Fibroblast of lung (primary cell): ENCODE results near the gene FPR2. TPM values are rescaled to one million over a fixed set of nuclear protein-coding genes. Genes with fewer than 3 reads are reported as not detected.

ENCODE experiments used
- DNase-seq, 2 donors: peaks; one replicate each; pipeline versions ENCODE4 v3.0.0 to v3.0.0-alpha.2; 2010; ENCODE audit warnings: low read depth in 2 of 2
- H2AFZ ChIP-seq: 2 replicates; pipeline ENCODE4 v1.5.1; 2012; ENCODE audit warnings: low read length, control low read depth, inconsistent platforms
- H3K27ac ChIP-seq: 2 replicates; pipeline ENCODE4 v1.5.1; 2011; ENCODE audit warnings: low read length, control low read depth; ENCODE audit not compliant: insufficient read depth
- H3K27me3 ChIP-seq: 2 replicates; pipeline ENCODE4 v1.5.1; 2011; ENCODE audit warnings: mild to moderate bottlenecking, low read length; ENCODE audit not compliant: control insufficient read depth, insufficient read depth
- H3K36me3 ChIP-seq: 2 replicates; pipeline ENCODE4 v1.5.1; 2011; ENCODE audit warnings: low read length; ENCODE audit not compliant: control insufficient read depth, insufficient read depth
- H3K4me1 ChIP-seq: 2 replicates; pipeline ENCODE4 v1.5.1; 2011; ENCODE audit warnings: low read length; ENCODE audit not compliant: control insufficient read depth, insufficient read depth; ENCODE audit errors: extremely low read depth
- H3K4me2 ChIP-seq: 2 replicates; pipeline ENCODE4 v1.5.1; 2011; ENCODE audit warnings: low read length, control low read depth; ENCODE audit not compliant: insufficient read depth; ENCODE audit errors: extremely low read depth
- H3K4me3 ChIP-seq, 4 experiments: fragments of 200-600 bp in 1 of 4; sonication (generic) in 1 of 4; replicated peaks in 1 of 4; 2 replicates each; pipeline ENCODE4 v1.5.1; 2011 to 2016; ENCODE audit warnings: low read length in 4 of 4, low read depth in 3 of 4, mild to moderate bottlenecking in 3 of 4, control low read depth in 2 of 4, inconsistent platforms in 1 of 4, mixed read lengths in 1 of 4; ENCODE audit not compliant: insufficient read depth in 1 of 4; ENCODE audit errors: control extremely low read depth in 1 of 4
- H3K79me2 ChIP-seq: 2 replicates; pipeline ENCODE4 v1.5.1; 2012; ENCODE audit warnings: mild to moderate bottlenecking, low read length, inconsistent platforms; ENCODE audit not compliant: control insufficient read depth, insufficient read depth
- H3K9ac ChIP-seq: 2 replicates; pipeline ENCODE4 v1.5.1; 2011; ENCODE audit warnings: mild to moderate bottlenecking, low read length, control low read depth; ENCODE audit not compliant: insufficient read depth
- H3K9me3 ChIP-seq: 2 replicates; pipeline ENCODE4 v1.5.1; 2012; ENCODE audit warnings: low read depth, low read length; ENCODE audit not compliant: control insufficient read depth, insufficient read depth
- H4K20me1 ChIP-seq: 2 replicates; pipeline ENCODE4 v1.5.1; 2011; ENCODE audit warnings: low read length; ENCODE audit not compliant: control insufficient read depth, insufficient read depth; ENCODE audit errors: extremely low read depth
- EZH2 ChIP-seq: IDR thresholded peaks from 2 replicates; pipeline ENCODE4 v1.5.1; 2012; ENCODE audit warnings: low read length, control low read depth, mild to moderate bottlenecking; ENCODE audit errors: missing control alignments
- polyA plus RNA-seq, 2 donors: library from polyadenylated mRNA; depleted of rRNA in 1 of 2; stranded (reverse) in 1 of 2; unstranded in 1 of 2; fragments of >200 nt; gene quantifications; 2 replicates each; pipeline ENCODE4 v1.2.1, GENCODE V29; 2011 to 2012; ENCODE audit warnings: missing spikeins in 1 of 2
- total RNA-seq: library from RNA; depleted of rRNA; stranded (reverse); fragments of >200 nt; gene quantifications from 2 replicates; pipeline ENCODE4 v1.2.1, GENCODE V29; 2014
- TF ChIP-seq, protein P1 (sequence below), 2 donors: IDR thresholded peaks in 1 of 2; conservative IDR thresholded peaks in 1 of 2; 1 replicate in 1 of 2; 2 replicates in 1 of 2; pipeline ENCODE4 v1.5.1; 2011 to 2012; ENCODE audit warnings: low read length in 2 of 2, control low read depth in 1 of 2, inconsistent platforms in 1 of 2, low read depth in 1 of 2, mild to moderate bottlenecking in 1 of 2

Gene FPR2
- total and polyA plus RNA-seq, 2 donors (not counting 1 experiment from before 2014, with no cell fraction given) = 0.12 TPM; not detected in 1

DNA sequence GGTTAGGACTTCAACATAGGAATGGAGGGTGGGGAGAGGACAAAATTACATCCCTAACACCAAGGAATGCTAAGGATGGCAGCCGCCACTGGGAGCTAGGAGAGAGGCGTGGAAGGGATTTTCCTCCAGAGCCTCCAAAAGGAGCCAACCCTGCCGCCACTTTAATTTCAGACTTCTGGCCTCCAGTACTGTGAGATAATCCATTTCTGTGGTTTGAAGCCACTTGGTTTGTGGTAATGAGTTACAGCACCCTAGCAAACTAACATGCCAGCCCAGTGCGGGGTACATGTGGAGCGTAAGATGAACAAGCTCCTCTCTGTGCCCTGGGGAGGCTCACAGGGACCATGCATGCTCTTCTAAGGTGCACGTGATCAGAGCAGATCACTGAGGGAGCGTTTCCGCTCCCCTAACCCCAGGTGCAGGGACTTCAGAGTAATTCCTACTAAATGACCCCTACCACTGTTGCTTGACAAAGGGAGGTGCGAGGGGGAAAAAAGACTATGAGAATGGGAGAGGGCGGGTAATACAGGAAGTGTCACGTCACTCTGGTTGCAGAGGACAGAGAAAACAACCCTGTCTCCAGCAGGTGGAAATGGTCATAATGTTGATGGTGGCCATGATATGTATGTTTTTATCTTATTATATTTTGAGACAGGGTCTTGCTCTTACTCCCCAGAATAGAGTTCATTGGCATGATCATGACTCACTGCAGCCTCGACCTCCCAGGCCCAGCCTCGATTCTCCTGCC is 21.3 kb upstream of the FPR2 start:
- Histone ChIP-seq H3K36me3 (no peaks in the 10 kb centered on the region), H3K27ac (no peak overlapping the region), H3K9ac (no peak overlapping the region), H3K4me3 (no peak overlapping the region), H2AFZ (no peak overlapping the region), H3K4me2 (no peak overlapping the region), H3K27me3 (no peaks in the 10 kb centered on the region), H3K79me2 (no peaks in the 10 kb centered on the region), H3K9me3 (no peaks in the 10 kb centered on the region), H3K4me1 (no peaks in the 10 kb centered on the region), H4K20me1 (no peaks in the 10 kb centered on the region)
- peak in 1 of 2 donors; percentile 39 for DNase-seq
- TF ChIP-seq, protein P1, sequence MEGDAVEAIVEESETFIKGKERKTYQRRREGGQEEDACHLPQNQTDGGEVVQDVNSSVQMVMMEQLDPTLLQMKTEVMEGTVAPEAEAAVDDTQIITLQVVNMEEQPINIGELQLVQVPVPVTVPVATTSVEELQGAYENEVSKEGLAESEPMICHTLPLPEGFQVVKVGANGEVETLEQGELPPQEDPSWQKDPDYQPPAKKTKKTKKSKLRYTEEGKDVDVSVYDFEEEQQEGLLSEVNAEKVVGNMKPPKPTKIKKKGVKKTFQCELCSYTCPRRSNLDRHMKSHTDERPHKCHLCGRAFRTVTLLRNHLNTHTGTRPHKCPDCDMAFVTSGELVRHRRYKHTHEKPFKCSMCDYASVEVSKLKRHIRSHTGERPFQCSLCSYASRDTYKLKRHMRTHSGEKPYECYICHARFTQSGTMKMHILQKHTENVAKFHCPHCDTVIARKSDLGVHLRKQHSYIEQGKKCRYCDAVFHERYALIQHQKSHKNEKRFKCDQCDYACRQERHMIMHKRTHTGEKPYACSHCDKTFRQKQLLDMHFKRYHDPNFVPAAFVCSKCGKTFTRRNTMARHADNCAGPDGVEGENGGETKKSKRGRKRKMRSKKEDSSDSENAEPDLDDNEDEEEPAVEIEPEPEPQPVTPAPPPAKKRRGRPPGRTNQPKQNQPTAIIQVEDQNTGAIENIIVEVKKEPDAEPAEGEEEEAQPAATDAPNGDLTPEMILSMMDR (conservative IDR thresholded peaks at IDR 0.05 in 1 of 2, IDR thresholded peaks at IDR 0.05 in 1 of 2; ENCODE audit: low read depth in 1 of 2, low read length in 2 of 2) = no peak
- TF ChIP-seq EZH2 = no peak

DNA sequence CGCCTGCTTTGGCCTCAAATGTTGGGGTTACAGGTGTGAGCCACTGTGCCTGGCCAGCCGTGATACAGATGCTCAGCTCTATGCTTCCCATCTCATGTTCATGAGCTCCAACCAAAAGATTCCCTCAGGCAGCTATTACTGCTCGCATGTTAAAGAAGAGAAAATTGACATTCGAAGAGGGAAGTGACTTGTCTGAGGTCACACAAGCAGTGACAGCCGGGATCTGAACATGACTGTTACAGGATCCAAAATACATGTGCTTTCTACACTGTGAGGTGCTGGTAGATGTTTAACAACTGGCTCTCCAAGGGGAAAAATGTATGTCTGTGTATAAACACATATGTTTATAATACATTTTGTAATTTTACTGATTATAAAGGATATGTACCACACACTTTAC is 20.6 kb upstream of the FPR2 start:
- H3K4me1 ChIP-seq = no peaks in the 10 kb centered on the region

DNA sequence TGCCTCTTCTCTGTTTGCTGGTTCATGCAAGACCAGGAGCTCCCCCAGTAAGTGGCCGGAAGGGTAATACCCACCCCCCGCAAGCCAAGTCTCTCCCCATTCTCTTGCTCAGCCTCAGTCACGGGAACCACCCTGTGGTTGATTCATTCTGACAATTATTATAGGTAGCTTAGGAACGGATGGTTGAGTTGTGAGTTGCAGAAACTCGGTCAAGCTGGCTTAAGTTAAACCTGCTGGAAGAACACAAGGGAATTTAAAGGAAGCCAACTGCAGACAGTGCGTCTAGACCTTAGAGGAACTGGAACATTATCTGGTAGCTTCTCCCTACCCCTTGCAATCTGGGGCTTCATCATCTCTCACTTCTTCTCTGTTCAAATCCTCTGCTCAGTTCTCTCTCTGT is 18.2 kb upstream of the FPR2 start:
- Histone ChIP-seq H3K27me3 (no peaks in the 10 kb centered on the region), H3K4me1 (no peaks in the 10 kb centered on the region), H3K36me3 (no peaks in the 10 kb centered on the region), H3K4me3 (no peak overlapping the region), H3K9ac (no peak overlapping the region), H3K9me3 (no peaks in the 10 kb centered on the region), H3K79me2 (no peaks in the 10 kb centered on the region), H3K4me2 (no peak overlapping the region), H2AFZ (no peak overlapping the region), H4K20me1 (no peaks in the 10 kb centered on the region), H3K27ac (no peak overlapping the region)
- TF ChIP-seq, protein P1 (conservative IDR thresholded peaks at IDR 0.05 in 1 of 2, IDR thresholded peaks at IDR 0.05 in 1 of 2; ENCODE audit: low read depth in 1 of 2, low read length in 2 of 2) = no peak
- TF ChIP-seq EZH2 = no peak
- DNase-seq = peak in 1 of 2 donors; percentile 86

More for the DNA sequence above, 20.6 kb upstream of the FPR2 start:
- no peaks in the 10 kb centered on the region for H3K27me3 ChIP-seq
- no peaks in the 10 kb centered on the region for H3K9me3 ChIP-seq
- no peak overlapping the region for H3K27ac ChIP-seq
- no peaks in the 10 kb centered on the region for H3K36me3 ChIP-seq
- no peak for TF ChIP-seq EZH2
- TF ChIP-seq, protein P1 (conservative IDR thresholded peaks at IDR 0.05 in 1 of 2, IDR thresholded peaks at IDR 0.05 in 1 of 2; ENCODE audit: low read depth in 1 of 2, low read length in 2 of 2) = no peak
- no peak overlapping the region for H2AFZ ChIP-seq
- no peak overlapping the region for H3K4me2 ChIP-seq
- DNase-seq = no peak
- H3K79me2 ChIP-seq = no peaks in the 10 kb centered on the region
- no peaks in the 10 kb centered on the region for H4K20me1 ChIP-seq
- no peak overlapping the region for H3K9ac ChIP-seq
- H3K4me3 ChIP-seq = no peak overlapping the region
